ENCODE data around the gene MAGED4. TPM values are rescaled to one million over a fixed set of nuclear protein-coding genes. Genes with fewer than 3 reads are reported as not detected.
"Not testable (repeated sequence)": the region's sequence is repeated elsewhere in the genome, so short reads cannot be mapped to it uniquely, and the experiment has no call there.

MAGED4 gene
- 1 to 10 TPM in 3 of 9 donors, under 1 TPM in 4, not detected in 2; 0.12 to 1.3 (median 0.63) TPM for total RNA-seq
- polyA plus RNA-seq = 1 to 10 TPM in 1 of 2 donors, under 1 TPM in 1; 0.11 to 1.5 TPM
- long read RNA-seq, donor 1, partial matches to known transcripts = 0 of 1 reads
- long read RNA-seq, donor 1, other reads (novel, unspliced or antisense) = 1 of 1 reads
- long read RNA-seq, donor 2, partial matches to known transcripts = 0 of 2 reads
- long read RNA-seq, donor 2, other reads (novel, unspliced or antisense) = 0 of 2 reads
- long read RNA-seq, donor 3, partial matches to known transcripts = 1 of 5 reads
- long read RNA-seq, donor 3, other reads (novel, unspliced or antisense) = 1 of 5 reads

GRCh38 chrX:52184440-52185077 is at the start of gene MAGED4:
MAGED4 (plus strand) TSS chrX:52184888; CDS start chrX:52185923, 1,035 bp downstream.
- intact Hi-C loops (cut with DNase I); H3K27ac ChIP-seq; H3K9me3 ChIP-seq; H3K36me3 ChIP-seq; DNase-seq; H3K27me3 ChIP-seq; H3K4me3 ChIP-seq; H3K4me1 ChIP-seq: not testable (repeated sequence)
- peak in 1 of 4 donors; percentile 59 for ATAC-seq
- no CpG with 5 or more reads among the region's 40 CpGs for WGBS, 4 donors

GRCh38 chrX:52138830-52139544 is 45.7 kb upstream of the MAGED4 start:
- TF ChIP-seq POLR2A (IDR thresholded peaks at IDR 0.05) (no peak), CTCF (IDR thresholded peaks at IDR 0.05) (no peak)
- no peaks in the 10 kb centered on the region for H3K36me3 ChIP-seq
- H3K27me3 ChIP-seq = peaks cover 0 to 5% (median 0%) of the 10 kb centered on the region in 9 donors
- ATAC-seq (no peak), DNase-seq (no peak)
- no peak overlapping the region for H3K27ac ChIP-seq
- 77 to 94% (median 87%) methylated on average over 2 of the region's 2 CpGs for WGBS, 4 donors
- H3K9me3 ChIP-seq = no peaks in the 10 kb centered on the region
- no peaks in the 10 kb centered on the region for H3K4me1 ChIP-seq
- intact Hi-C loops (cut with DNase I) = no loop called here
- H3K4me3 ChIP-seq = no peak overlapping the region

GRCh38 chrX:52139545-52139895 is 45.2 kb upstream of the MAGED4 start:
- H3K36me3 ChIP-seq = no peaks in the 10 kb centered on the region
- intact Hi-C loops (cut with DNase I) = no loop called here
- H3K4me3 ChIP-seq = no peak overlapping the region
- ATAC-seq (no peak), DNase-seq (no peak)
- H3K9me3 ChIP-seq = no peaks in the 10 kb centered on the region
- no peak for TF ChIP-seq CTCF (IDR thresholded peaks at IDR 0.05)
- TF ChIP-seq POLR2A (IDR thresholded peaks at IDR 0.05) = no peak
- peaks cover 0 to 5% (median 0%) of the 10 kb centered on the region in 9 donors for H3K27me3 ChIP-seq
- H3K4me1 ChIP-seq = no peaks in the 10 kb centered on the region
- no peak overlapping the region for H3K27ac ChIP-seq

- ATAC-seq = no peak
- Histone ChIP-seq H3K9me3 (no peaks in the 10 kb centered on the region), H3K4me1 (no peaks in the 10 kb centered on the region), H3K27ac (no peak overlapping the region), H3K4me3 (no peak overlapping the region), H3K36me3 (no peaks in the 10 kb centered on the region), H3K27me3 (peaks cover 0 to 5% (median 0%) of the 10 kb centered on the region in 9 donors)
- no peak for DNase-seq
- no peak for TF ChIP-seq POLR2A (IDR thresholded peaks at IDR 0.05)
- no peak for TF ChIP-seq CTCF (IDR thresholded peaks at IDR 0.05)
- 27 to 88% (median 65%) methylated on average over 1 of the region's 1 CpG for WGBS, 4 donors
- intact Hi-C loops (cut with DNase I) = no loop called here
Measured at GRCh38 chrX:52140020-52140419, 44.7 kb upstream of the MAGED4 start.

- H3K4me3 ChIP-seq; H3K4me1 ChIP-seq; intact Hi-C loops (cut with DNase I); DNase-seq; ATAC-seq; H3K9me3 ChIP-seq; H3K27ac ChIP-seq; H3K27me3 ChIP-seq; H3K36me3 ChIP-seq: not testable (repeated sequence)
- WGBS, 4 donors = 64 to 91% (median 88%) methylated on average over 10 of the region's 10 CpGs
Measured at GRCh38 chrX:52150667-52151066, 34.0 kb upstream of the MAGED4 start.

- H3K27ac ChIP-seq; H3K4me3 ChIP-seq; H3K4me1 ChIP-seq; DNase-seq; H3K9me3 ChIP-seq; H3K36me3 ChIP-seq; intact Hi-C loops (cut with DNase I); ATAC-seq: not testable (repeated sequence)
- WGBS, 4 donors = 55 to 86% (median 79%) methylated on average over 6 to 8 of the region's 8 CpGs
- H3K27me3 ChIP-seq = peaks cover 0 to 20% (median 0%) of the 10 kb centered on the region in 9 donors
Measured at GRCh38 chrX:52160140-52160539, 24.5 kb upstream of the MAGED4 start.

Measured in heart left ventricle (tissue), 16 donors.